ENCODE measurements around the gene GRIK4. TPM values are rescaled to one million over a fixed set of nuclear protein-coding genes. Genes with fewer than 3 reads are reported as not detected.

The GRIK4 gene
- total RNA-seq, 3 donors from 2014 or later (not counting 1 experiment from before 2014, with no cell fraction given), result 2.2 to 32.3 (median 21.9) TPM

DNA sequence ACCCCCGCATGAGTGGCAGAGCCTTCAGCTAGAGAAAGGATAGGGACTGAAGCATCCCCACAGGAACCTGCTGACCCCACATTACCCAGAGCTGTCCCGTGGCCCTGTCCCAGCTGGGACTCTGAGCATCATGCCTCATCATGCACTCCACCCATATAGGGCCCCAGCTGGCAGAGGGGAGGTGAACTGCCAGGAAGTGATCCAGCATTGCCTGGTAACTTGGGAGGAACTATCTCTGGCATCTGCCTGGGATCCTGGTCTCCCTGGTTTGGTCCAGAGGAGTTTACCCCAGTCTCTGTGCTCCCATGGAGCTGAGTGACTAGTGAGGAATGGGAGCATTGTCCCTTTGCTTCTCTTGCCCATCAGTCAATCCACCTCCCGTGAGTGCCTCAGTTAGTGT, 228.8 kb downstream of the GRIK4 start:
- H3K4me1 ChIP-seq (ENCODE audit: control insufficient read depth, insufficient read depth, low read length), result no peaks in the 10 kb centered on the region
- no peaks in the 10 kb centered on the region for H3K9me3 ChIP-seq (ENCODE audit: control insufficient read depth, insufficient read depth, low read length)
- no peaks in the 10 kb centered on the region for H3K27me3 ChIP-seq (ENCODE audit: control insufficient read depth, insufficient read depth, low read length)
- Mint-ChIP-seq H3K4me3 (no peak overlapping the region), H3K27me3 (ENCODE audit: low read depth in 2 of 2) (peaks cover 2 to 16% of the 10 kb centered on the region in 2 donors), H3K27ac (no peak overlapping the region), H3K9me3 (no peaks in the 10 kb centered on the region), H3K4me1 (peaks cover 0 to 5% of the 10 kb centered on the region in 2 donors), H3K36me3 (no peaks in the 10 kb centered on the region)
- H3K4me3 ChIP-seq (ENCODE audit: low read length), result no peak overlapping the region
- ATAC-seq (no peak), DNase-seq (no peak)
- H3K27ac ChIP-seq (ENCODE audit: low read length), result no peak overlapping the region
- H3K36me3 ChIP-seq (ENCODE audit: control insufficient read depth, insufficient read depth, low read length), result no peaks in the 10 kb centered on the region
- TF ChIP-seq, protein P1, sequence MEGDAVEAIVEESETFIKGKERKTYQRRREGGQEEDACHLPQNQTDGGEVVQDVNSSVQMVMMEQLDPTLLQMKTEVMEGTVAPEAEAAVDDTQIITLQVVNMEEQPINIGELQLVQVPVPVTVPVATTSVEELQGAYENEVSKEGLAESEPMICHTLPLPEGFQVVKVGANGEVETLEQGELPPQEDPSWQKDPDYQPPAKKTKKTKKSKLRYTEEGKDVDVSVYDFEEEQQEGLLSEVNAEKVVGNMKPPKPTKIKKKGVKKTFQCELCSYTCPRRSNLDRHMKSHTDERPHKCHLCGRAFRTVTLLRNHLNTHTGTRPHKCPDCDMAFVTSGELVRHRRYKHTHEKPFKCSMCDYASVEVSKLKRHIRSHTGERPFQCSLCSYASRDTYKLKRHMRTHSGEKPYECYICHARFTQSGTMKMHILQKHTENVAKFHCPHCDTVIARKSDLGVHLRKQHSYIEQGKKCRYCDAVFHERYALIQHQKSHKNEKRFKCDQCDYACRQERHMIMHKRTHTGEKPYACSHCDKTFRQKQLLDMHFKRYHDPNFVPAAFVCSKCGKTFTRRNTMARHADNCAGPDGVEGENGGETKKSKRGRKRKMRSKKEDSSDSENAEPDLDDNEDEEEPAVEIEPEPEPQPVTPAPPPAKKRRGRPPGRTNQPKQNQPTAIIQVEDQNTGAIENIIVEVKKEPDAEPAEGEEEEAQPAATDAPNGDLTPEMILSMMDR (IDR thresholded peaks at IDR 0.05), result no peak
- 76% methylated on average over 3 of the region's 3 CpGs for WGBS (ENCODE audit: insufficient coverage)
- intact Hi-C loops (cut with micrococcal nuclease), result no loop called here

DNA sequence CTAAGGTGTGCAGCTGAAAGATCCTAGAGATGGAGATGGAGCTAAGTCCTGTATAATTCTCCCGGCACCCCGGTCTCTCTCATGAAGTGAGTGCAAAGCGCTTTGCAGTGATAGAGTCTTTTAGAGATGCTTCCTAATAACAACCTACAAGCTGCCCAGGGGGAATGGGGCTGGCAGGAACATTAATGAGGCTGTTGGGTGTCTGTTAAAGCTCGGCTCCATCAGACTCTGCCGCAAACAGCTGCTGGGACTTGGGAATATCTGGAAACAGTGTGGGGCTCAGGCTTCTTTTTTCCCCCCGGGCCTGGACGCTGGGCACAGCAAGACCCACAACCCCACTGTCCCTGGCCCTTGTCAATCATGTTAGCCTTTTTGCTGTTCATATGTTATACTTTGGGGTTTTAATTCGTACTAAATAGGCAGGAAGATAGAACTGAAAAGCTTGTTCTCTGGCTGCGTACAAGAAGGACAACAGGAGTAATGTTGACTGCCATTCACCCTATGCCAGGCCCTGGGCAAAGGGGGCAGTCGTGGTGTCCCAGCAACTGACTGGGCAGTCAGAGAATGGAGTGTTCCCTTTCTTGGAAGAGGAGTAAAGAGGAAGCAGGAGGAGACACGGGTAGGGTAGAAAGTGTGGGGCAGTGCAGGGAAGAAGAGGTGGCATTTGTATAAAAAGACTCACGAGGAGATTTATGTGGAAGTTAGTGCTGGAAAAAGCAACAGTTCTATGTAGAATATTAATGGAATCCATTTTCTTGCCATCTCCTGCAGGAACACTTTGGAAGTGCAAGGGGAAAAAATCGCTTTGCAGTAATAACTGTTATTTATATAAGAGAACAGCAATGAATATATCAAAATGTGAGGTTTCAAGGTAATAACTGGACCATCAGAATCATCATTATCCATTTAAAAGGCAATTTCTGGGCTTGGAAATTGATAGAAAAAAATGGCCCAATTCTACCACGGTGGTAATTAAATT, 232.8 kb downstream of the GRIK4 start:
- H3K27me3 Mint-ChIP-seq (ENCODE audit: low read depth in 2 of 2), result peaks cover 4 to 16% of the 10 kb centered on the region in 2 donors
- Histone ChIP-seq H3K9me3 (ENCODE audit: control insufficient read depth, insufficient read depth, low read length) (no peaks in the 10 kb centered on the region), H3K4me1 (ENCODE audit: control insufficient read depth, insufficient read depth, low read length) (no peaks in the 10 kb centered on the region), H3K27ac (ENCODE audit: low read length) (no peak overlapping the region), H3K36me3 (ENCODE audit: control insufficient read depth, insufficient read depth, low read length) (no peaks in the 10 kb centered on the region), H3K4me3 (ENCODE audit: low read length) (no peak overlapping the region), H3K27me3 (ENCODE audit: control insufficient read depth, insufficient read depth, low read length) (no peaks in the 10 kb centered on the region)
- DNase-seq, result no peak
- no peak overlapping the region for H3K4me3 Mint-ChIP-seq
- H3K27ac Mint-ChIP-seq, result no peak overlapping the region
- 85% methylated on average over 12 of the region's 14 CpGs for WGBS (ENCODE audit: insufficient coverage)
- intact Hi-C loops (cut with micrococcal nuclease), result no loop called here
- TF ChIP-seq, protein P1 (IDR thresholded peaks at IDR 0.05), result no peak
- H3K4me1 Mint-ChIP-seq, result peaks cover 0 to 6% of the 10 kb centered on the region in 2 donors
- no peaks in the 10 kb centered on the region for H3K36me3 Mint-ChIP-seq
- no peak for ATAC-seq
- no peaks in the 10 kb centered on the region for H3K9me3 Mint-ChIP-seq

DNA sequence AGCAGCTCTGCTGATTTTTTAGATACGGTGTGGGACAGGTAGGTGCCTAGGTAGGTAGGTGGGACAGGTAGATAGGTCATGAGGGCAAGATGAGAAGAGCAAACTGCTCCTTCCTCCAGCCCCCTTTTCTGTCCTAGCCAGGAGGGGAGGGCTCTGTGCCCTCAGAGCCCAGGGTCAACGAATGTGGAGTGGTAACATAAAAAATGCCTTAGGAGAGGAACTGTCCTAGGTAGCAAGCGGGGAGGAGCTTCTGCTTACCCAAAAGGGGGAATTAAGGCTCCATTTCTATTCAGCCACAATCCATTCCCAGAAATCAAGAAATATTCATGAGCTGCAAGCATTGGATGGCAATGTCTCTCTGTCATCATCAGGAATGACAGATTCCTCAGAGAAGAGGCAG, 234.8 kb downstream of the GRIK4 start:
- H3K27me3 Mint-ChIP-seq (ENCODE audit: low read depth in 2 of 2), result peaks cover 4 to 22% of the 10 kb centered on the region in 2 donors
- H3K4me3 Mint-ChIP-seq, result no peak overlapping the region
- no peak overlapping the region for H3K27ac Mint-ChIP-seq
- TF ChIP-seq, protein P1 (IDR thresholded peaks at IDR 0.05), result no peak
- intact Hi-C loops (cut with micrococcal nuclease), result no loop called here
- H3K36me3 Mint-ChIP-seq, result no peaks in the 10 kb centered on the region
- ATAC-seq (no peak), DNase-seq (no peak)
- 100% methylated on average over 2 of the region's 3 CpGs for WGBS (ENCODE audit: insufficient coverage)
- Histone ChIP-seq H3K4me1 (ENCODE audit: control insufficient read depth, insufficient read depth, low read length) (no peaks in the 10 kb centered on the region), H3K27ac (ENCODE audit: low read length) (no peak overlapping the region), H3K4me3 (ENCODE audit: low read length) (no peak overlapping the region), H3K27me3 (ENCODE audit: control insufficient read depth, insufficient read depth, low read length) (no peaks in the 10 kb centered on the region), H3K36me3 (ENCODE audit: control insufficient read depth, insufficient read depth, low read length) (no peaks in the 10 kb centered on the region), H3K9me3 (ENCODE audit: control insufficient read depth, insufficient read depth, low read length) (no peaks in the 10 kb centered on the region)
- H3K9me3 Mint-ChIP-seq, result no peaks in the 10 kb centered on the region
- peaks cover 0 to 19% of the 10 kb centered on the region in 2 donors for H3K4me1 Mint-ChIP-seq

Measured in natural killer cell (primary cell).